ENCODE data around the gene ZNF324B. TPM values are rescaled to one million over a fixed set of nuclear protein-coding genes. Genes with fewer than 3 reads are reported as not detected.
A peak's percentile ranks its signal among the peaks of the same experiment; 100 is the strongest.

The ZNF324B gene
- total and polyA plus RNA-seq, 2 experiments from 2014 or later, result 1.9 to 5.8 TPM

DNA sequence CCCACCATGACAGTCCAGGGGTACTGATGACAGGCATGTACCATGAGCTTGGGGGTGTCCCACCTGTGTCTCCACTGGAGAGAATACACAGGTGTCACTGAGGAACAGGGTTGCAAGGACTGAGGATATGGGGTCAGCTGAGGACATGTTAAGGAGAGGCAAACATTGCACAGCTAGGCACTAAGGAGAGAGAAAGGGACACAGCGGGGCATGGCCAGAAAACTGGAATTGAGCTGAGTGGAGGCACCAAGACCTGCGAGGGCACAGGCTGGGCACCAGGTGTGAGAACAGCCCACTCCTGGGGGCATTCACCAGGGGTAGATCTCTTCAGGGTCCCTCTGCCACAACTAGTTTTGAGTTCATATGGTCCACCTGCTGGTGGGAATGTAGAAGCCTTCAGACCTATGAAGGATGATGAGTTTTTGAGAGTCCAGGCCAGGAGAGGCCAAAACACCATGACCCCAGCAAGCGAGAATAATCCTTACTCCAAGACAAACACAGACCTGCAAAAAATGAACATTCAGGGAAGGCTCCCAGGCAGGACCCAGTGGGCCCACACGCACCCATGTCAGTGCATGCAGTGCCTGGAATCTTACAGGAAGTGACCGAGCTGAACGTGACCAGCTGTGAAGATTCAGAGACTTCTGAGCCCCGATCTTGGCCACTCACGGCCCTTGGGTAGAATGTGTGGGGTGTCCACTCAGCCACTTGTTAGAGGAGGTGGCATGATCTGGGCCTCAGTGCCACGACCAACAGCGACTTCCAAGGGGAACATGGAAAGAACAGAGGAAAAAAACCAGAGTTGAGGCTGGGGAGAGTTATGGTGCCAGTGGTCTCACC, 44.4 kb upstream of the ZNF324B start:
- H3K27ac ChIP-seq, result peak overlapping the region; percentile 95
- H3K9me3 ChIP-seq (ENCODE audit: low read depth), result no peaks in the 10 kb centered on the region
- H3K27me3 ChIP-seq, result no peaks in the 10 kb centered on the region
- DNase-seq (ENCODE audit: low spot score), result peak; percentile 26
- H3K36me3 ChIP-seq (replicated peaks; ENCODE audit: insufficient read depth, low read depth), result no peaks in the 10 kb centered on the region
- WGBS (ENCODE audit: low lambda C conversion rate, missing lambda C conversion rate), result 83% methylated on average over 10 of the region's 10 CpGs
- TF ChIP-seq, protein P1, sequence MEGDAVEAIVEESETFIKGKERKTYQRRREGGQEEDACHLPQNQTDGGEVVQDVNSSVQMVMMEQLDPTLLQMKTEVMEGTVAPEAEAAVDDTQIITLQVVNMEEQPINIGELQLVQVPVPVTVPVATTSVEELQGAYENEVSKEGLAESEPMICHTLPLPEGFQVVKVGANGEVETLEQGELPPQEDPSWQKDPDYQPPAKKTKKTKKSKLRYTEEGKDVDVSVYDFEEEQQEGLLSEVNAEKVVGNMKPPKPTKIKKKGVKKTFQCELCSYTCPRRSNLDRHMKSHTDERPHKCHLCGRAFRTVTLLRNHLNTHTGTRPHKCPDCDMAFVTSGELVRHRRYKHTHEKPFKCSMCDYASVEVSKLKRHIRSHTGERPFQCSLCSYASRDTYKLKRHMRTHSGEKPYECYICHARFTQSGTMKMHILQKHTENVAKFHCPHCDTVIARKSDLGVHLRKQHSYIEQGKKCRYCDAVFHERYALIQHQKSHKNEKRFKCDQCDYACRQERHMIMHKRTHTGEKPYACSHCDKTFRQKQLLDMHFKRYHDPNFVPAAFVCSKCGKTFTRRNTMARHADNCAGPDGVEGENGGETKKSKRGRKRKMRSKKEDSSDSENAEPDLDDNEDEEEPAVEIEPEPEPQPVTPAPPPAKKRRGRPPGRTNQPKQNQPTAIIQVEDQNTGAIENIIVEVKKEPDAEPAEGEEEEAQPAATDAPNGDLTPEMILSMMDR (IDR thresholded peaks at IDR 0.05; ENCODE audit: poor library complexity), result peak; percentile 35
- no peak for TF ChIP-seq EZH2 (IDR thresholded peaks at IDR 0.05; ENCODE audit: borderline replicate concordance)
- H3K4me2 ChIP-seq, result peak overlapping the region; percentile 90
- H3K9me2 ChIP-seq (replicated peaks; ENCODE audit: insufficient read depth), result no peaks in the 10 kb centered on the region
- H3K4me3 ChIP-seq, result peak overlapping the region; percentile 61
- no peaks in the 10 kb centered on the region for H4K20me1 ChIP-seq (ENCODE audit: insufficient read depth, poor library complexity, severe bottlenecking)
- peaks cover 48% of the 10 kb centered on the region for H3K79me2 ChIP-seq
- H3K4me1 ChIP-seq (ENCODE audit: insufficient read depth), result peaks cover 10% of the 10 kb centered on the region
- H2AFZ ChIP-seq, result no peak overlapping the region

DNA sequence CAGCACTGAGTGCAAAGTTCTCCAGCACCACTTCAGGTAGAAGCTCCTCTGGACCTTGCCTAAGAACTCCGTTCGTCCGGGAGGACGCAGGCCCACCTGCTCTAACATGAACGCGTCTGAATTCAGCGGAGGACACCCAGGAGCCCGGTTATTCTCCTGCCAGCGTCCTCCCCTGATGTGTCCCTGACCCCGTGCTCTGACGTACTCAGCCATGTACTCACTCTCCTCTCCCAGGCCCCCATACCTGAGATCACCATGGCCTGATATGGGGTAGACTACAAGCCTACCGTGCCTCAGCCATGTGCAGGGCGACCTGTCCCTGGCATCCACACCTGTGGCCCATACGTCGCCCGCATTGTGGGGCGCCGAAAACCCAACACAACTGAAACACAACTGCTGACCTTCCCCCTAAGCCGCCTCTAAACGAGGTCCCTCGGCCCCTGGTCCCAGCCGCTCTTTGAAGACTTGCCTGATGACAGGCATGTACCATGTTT, 43.7 kb upstream of the ZNF324B start:
- WGBS (ENCODE audit: low lambda C conversion rate, missing lambda C conversion rate), result 24% methylated on average over 22 of the region's 22 CpGs

DNA sequence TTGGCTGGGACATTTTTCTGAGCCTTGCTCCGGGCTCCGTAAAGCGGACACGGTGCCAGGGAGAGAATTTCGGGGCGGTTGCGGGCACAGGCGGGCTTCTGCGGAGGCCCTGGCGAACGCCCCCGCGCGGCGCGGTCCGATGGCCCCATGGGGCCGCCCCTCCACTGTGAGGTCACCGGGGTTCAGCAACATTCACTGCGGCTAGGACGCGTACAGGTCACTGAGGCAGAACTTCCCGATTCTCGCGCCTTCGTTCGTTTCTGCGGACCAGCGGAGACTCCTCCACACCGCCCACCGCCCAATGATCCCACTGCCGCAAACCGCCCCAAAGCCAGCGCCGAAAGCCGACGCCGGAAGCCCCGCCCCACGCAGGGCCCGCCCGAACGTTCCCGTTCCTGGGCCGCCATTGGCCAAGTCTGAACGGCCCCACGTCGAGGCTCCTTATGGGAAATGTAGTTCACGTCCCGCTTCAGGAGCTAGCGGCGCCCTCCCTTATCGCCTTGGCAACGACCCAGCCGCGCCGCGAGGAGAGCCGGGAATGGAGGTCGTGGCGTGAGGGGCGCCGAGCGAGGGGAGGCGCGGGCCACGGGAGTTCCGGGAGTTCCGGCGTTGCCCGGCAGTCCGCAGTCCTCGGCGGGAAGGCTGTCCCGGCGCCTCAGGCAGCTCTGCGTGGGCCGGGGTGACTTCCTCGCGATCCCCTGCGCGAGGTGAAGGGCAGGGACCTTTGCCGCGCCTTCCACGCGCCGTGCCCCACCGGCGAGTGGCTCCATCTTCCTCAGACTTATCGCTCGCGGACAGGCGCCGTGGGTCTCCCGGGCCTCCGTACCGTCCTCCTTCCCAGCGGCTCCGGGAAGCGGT, 43.0 kb upstream of the ZNF324B start, which contains the start of gene ZNF584:
ZNF584 (plus strand) TSS at position 498 of the 858 bp plus-strand sequence. CDS start 499 bp downstream, outside the sequence.
- H3K9me2 ChIP-seq (replicated peaks; ENCODE audit: insufficient read depth), result no peaks in the 10 kb centered on the region
- peak within 1 kb of the TSS; percentile 95 for H3K27ac ChIP-seq
- H2AFZ ChIP-seq, result peak within 1 kb of the TSS; percentile 98
- WGBS (ENCODE audit: low lambda C conversion rate, missing lambda C conversion rate), result 1% methylated on average over 84 of the region's 100 CpGs
- no peaks in the 10 kb centered on the region for H3K9me3 ChIP-seq (ENCODE audit: low read depth)
- no peaks in the 10 kb centered on the region for H3K36me3 ChIP-seq (replicated peaks; ENCODE audit: insufficient read depth, low read depth)
- no peaks in the 10 kb centered on the region for H3K27me3 ChIP-seq
- H3K4me1 ChIP-seq (ENCODE audit: insufficient read depth), result peaks cover 8% of the 10 kb centered on the region
- peak; percentile 97 for DNase-seq (ENCODE audit: low spot score)
- H3K4me3 ChIP-seq, result peak within 1 kb of the TSS; percentile 61
- no peak for TF ChIP-seq EZH2phosphoT487 (IDR thresholded peaks at IDR 0.05; ENCODE audit: low read depth, severe bottlenecking, unreplicated experiment)
- TF ChIP-seq, protein P1 (IDR thresholded peaks at IDR 0.05; ENCODE audit: poor library complexity), result peak; percentile 3
- no peak for TF ChIP-seq EZH2 (IDR thresholded peaks at IDR 0.05; ENCODE audit: borderline replicate concordance)
- peaks cover 40% of the 10 kb centered on the region for H3K79me2 ChIP-seq
- peak within 1 kb of the TSS; percentile 97 for H3K4me2 ChIP-seq
- no peaks in the 10 kb centered on the region for H4K20me1 ChIP-seq (ENCODE audit: insufficient read depth, poor library complexity, severe bottlenecking)

More for the DNA sequence above, 43.7 kb upstream of the ZNF324B start:
- H3K4me1 ChIP-seq (ENCODE audit: insufficient read depth), result peaks cover 8% of the 10 kb centered on the region
- H3K4me3 ChIP-seq, result peak overlapping the region; percentile 61
- H3K9me2 ChIP-seq (replicated peaks; ENCODE audit: insufficient read depth), result no peaks in the 10 kb centered on the region
- H3K79me2 ChIP-seq, result peaks cover 45% of the 10 kb centered on the region
- H2AFZ ChIP-seq, result peak overlapping the region; percentile 65
- no peaks in the 10 kb centered on the region for H3K27me3 ChIP-seq
- TF ChIP-seq, protein P1 (IDR thresholded peaks at IDR 0.05; ENCODE audit: poor library complexity), result no peak
- no peak for TF ChIP-seq EZH2phosphoT487 (IDR thresholded peaks at IDR 0.05; ENCODE audit: low read depth, severe bottlenecking, unreplicated experiment)
- TF ChIP-seq EZH2 (IDR thresholded peaks at IDR 0.05; ENCODE audit: borderline replicate concordance), result no peak
- H3K36me3 ChIP-seq (replicated peaks; ENCODE audit: insufficient read depth, low read depth), result no peaks in the 10 kb centered on the region
- peak overlapping the region; percentile 90 for H3K4me2 ChIP-seq
- peak; percentile 46 for DNase-seq (ENCODE audit: low spot score)
- no peaks in the 10 kb centered on the region for H4K20me1 ChIP-seq (ENCODE audit: insufficient read depth, poor library complexity, severe bottlenecking)
- H3K9me3 ChIP-seq (ENCODE audit: low read depth), result no peaks in the 10 kb centered on the region
- H3K27ac ChIP-seq, result peak overlapping the region; percentile 95

Data from hepatocyte (in vitro differentiated cells).